CD4-positive, alpha-beta T cell treated with Interferon gamma for 1 hour (primary cell): ENCODE data around the gene BCR.
A peak's percentile ranks its signal among the peaks of the same experiment; 100 is the strongest.

Experiments
- DNase-seq: peaks from one replicate; pipeline ENCODE4 v3.0.0-alpha.2; 2020

BCR gene

DNA sequence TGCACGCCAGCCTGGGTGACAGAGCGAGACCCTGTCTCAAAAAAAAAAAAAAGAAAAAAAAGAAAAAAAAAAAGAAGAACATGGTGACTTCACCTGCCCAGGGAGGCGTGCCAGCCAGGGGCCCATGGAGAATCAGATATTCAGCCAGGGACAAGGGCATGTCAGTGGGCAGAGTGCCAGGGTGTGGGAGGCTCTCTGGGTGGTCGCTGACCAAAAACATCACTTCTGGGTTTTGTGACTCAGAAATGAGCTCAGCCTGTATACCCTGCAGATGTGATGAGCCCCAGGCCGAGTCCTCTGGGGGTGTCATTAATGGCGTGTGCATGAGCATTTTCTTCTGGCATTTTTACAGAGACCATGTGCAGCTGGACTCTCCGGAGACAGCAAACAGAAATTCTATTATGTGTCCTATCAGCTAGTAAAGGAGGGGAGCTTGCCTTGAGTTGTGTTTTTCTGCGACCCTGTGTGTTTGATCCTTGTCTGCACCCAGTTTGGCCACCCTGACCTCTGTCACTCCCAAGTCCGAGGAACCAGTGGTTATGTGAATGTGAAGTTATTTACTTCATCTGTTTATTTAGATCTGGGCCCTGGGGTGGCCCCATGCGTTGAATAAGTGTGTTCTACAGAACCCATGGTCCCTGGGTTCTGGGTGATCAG lies 53.6 kb downstream of the BCR start:
- no peak for DNase-seq

DNA sequence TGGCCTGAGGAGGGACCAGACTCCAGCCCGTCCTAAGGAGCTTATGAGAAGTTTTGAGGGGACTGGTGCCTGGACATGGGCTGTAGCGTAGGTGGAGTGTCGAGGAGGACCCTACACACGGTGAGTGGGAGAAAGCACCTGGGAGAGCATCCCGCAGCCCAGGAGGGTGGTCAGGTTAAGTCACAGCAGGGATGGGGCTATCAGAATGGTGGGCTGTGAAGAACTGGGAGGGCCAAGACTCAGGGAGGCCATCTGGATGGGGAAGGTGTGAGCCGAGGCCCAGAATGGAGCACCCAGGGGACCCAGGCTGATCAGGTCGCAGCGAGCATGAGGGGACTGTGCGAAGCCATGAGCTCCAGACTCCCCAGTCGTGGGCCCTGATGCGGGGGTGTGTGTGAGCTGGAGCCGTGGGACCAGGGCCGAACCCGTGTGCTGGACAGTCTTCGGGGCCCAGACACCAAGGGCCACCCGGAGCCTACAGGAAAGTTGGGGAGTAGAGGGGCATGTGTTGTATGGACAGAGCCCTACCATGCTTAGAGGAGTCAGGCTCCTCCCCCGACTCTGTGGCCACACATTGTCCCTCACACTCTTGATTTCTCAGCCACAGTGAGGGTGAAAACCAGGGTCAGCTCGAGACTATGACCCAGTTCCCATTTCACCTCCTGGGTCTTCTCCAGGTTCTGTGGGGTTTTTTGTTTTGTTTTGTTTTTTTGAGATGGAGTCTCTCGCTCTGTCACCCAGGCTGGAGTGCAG lies 54.3 kb downstream of the BCR start:
- DNase-seq, result no peak

DNA sequence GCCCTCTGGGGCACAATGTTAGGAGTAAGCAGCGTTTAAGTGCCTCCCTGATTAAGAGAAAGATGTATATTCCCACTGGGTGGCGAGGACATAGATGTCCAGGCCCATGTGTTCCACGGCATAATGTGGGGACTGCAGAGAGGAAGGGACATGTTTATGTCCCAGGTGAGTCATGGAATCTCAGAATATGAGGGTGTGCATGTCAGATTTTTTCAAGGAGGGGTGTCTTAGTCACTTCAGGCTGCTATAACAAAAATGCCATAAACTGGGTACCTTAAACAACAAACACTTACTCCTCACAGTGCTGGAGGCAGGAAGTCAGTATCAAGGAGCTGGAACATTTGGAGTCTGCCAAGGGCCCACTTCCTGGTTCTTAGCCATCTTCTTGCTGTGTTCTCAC lies 55.1 kb downstream of the BCR start:
- DNase-seq, result no peak

DNA sequence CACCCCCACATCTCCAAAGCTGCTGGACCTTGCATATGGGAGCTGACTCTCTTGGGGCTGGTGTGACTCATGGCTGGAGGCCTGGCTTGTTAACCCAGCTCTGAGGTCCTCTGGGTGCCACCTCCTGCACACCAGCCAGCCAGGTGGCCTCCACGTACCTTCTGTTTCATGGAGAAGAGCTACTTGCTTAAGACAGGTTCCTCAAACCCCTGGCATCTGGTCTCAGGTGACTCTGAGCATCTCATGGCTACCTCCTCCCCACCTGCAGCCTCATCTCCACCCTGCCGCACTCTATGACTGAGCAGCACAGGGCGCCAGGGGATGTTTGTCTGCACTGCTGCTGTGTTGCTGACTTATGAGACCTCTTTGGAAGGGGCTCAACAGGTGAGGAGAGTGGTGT lies 55.7 kb downstream of the BCR start:
- no peak for DNase-seq

DNA sequence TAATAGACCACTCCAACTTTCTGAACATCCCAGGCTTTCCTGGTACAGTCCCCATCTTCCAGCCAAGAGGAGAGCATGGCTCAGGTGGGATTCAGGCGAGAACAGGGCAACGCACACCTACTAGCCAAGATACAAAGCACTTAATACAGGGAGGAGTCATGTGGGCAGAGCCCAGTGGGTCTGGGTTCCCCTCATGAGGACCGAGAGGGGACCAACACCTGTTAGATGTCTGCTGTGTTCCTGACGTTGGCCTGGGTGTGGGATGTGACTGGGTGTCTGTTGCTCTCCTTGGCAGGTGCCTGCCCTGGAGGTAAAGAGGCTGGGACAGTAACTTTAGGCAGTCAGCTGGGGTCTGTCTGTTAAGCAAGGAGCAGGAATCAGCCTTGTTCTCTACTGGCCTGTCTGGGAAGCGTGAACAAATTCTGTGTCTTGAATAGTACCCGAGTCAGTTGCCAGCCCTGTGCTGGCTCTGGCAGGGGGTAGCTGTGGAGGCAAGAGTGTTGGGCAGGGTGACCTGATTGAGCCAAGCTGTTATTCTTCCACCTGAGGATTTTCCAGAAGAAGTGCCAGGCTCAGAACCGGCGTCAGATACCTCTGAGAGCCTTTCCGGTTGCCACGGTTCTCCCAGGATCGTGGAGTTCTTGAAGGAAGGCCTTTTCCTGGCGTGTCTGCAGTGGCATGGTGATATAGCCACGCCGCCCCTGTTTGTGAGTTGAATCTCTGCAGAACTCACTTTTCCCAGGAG lies 56.3 kb downstream of the BCR start:
- DNase-seq, result no peak

DNA sequence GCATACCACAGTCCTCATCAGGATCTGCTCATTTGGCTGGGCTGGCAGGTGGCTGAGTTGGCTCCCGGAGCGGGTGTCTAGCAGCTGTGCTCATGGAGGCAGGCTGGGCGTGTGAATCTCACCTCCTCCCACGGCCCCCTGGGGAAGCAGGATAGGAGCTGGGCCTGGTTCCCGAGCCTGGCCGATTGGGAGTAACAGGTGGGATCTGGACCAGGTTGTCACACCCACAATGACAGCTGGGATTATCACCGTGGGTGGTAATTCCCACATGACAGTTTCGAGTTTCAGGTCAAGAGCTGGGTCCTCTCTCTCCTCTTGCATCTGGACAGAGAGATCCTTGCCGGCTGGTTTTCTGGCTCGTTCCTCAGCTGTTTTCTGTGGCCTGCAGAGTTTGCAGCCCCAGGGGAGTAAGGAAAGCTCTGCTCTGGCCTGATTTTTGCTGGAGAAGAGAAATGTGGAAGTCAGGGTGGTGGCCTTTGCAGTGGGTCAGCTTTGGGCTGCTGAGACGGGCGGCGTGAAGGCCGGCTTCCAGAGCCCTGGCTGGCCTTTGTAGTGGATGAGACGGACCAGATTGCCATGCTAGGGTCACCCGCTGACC lies 57.0 kb downstream of the BCR start:
- DNase-seq, result no peak

DNA sequence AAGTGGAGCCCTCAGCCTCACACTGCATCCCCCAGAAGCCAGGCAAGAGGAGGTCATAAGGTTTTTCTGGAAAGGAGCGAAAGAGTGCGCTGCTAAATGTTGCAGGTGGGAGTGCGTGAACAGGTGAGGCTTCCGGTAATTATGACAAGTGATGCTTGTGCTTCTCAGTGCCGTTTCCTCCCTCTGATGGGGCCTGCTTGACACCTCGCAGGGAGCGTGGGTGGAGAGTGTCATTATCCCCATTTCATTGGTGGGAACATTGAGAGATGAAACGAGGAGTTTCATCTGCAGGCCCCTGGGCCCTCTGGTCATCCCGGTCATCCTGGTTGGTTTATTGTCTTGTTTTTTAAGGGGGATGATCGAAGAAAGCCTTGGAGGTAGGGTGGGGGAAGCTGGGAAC lies 57.5 kb downstream of the BCR start:
- no peak for DNase-seq

DNA sequence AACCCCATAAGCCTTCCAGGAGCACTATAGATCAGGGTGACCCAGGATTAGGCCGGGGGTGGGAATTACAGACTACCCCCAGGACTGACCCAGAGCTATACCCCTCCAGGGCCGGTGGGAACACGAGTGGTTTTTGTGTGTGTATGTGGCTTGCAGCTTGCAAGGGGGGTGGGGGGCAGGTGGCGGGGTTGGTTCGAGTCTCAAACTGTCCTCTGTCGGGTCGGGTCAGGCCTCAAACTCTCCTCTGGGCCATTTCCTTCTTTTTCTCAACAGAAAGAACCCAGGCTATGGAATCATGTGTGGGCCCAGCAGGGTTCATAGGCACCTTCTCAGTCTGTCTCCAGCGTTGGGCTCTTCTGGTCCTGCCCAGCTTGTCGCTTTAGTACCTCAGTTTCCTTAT lies 58.4 kb downstream of the BCR start:
- no peak for DNase-seq

DNA sequence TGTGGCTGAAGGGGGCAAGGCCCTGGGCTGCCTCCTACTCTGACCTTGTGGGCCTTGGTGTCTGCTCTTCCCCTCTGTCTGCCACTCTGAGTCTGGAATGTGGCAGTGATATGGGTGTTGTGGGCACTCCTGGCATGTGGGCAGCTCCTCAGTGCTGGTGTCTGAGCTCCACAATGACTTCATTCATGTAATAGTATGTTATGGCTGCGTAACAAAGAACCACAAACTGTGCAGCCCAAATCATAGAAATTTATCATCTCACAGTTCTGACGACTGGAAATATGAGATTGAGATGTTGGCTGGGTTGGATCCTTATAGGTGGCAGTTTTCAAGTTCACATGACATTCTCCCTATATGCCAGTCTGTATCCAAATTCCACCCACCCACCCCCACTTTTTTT lies 59.1 kb downstream of the BCR start:
- DNase-seq, result no peak

DNA sequence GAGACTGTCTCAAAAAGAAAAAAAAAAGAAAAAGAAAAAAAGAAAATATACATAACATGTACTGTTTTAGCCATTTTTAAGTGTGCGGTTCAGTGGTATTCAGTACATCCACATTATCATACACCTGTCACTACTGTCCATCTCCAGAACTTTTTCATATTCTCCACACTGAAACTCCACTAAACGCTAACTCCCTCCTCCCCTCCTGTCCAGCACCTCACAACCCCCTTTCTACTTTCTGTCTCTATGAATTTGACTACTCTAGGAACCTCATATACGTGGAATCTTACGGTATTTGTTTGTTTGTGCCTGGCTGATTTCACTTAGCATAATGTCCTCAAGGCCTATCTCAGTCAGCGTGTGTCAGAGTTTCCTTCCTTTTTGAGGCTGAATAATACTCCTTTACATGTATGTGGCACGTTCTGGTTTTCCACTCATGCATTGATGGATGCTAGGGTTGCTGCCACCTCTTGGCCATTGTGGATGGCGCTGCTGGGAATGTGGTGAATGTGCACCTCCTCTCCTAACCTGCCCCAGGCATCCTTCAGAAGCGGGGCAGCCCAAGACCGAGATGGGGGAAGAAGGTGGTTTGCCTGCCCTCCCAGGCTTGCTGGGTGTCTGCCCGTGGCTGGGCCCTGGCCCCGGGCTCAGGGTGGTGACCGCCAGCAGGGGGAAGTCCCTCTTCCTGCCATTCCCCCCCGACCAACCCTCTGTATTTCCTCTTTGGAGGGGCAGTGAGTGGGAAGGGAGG lies 60.5 kb downstream of the BCR start:
- no peak for DNase-seq

DNA sequence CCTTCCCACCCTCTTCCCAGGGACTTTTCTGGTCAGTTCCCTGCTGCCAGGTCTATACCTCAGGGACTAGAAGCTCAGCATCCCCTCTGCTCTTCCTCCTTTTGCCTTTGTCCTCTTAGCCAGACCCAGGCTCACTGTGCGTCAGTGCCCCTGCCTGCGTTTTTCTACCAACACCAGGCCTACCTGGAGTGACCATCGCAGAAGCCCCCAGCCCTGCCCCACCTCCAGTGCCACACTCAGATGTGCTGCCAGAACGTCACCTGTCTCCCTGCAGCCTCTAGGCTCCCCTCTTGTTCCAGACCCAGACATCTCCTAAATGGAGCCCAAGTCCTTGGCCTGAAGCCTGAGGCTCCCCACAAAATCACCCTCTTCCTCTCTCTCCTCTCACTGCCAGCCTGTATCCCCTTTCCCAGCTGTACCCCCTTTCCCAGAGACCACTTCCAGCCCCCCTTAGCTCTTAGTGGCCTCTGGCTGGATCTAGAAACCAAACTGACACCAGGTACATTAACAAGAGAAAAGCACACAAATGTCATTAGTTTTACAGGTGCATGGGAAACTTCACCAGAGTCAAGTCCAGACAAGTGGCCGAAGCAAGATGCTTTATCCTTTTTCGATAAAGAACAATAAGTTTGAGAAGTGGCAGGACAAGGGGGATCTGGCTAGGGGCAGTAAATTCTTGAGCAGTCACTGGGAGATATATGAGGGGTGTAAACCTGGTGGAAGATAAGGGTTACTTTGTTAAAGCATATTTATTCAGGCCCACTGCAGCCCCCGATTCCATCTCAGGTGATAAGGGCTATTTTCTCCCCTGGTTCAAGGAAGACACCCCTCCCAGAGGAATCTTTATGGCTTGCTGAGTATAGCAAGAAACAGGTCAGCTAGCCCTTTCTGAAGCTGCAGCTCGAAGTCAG lies 61.5 kb downstream of the BCR start:
- DNase-seq, result no peak

DNA sequence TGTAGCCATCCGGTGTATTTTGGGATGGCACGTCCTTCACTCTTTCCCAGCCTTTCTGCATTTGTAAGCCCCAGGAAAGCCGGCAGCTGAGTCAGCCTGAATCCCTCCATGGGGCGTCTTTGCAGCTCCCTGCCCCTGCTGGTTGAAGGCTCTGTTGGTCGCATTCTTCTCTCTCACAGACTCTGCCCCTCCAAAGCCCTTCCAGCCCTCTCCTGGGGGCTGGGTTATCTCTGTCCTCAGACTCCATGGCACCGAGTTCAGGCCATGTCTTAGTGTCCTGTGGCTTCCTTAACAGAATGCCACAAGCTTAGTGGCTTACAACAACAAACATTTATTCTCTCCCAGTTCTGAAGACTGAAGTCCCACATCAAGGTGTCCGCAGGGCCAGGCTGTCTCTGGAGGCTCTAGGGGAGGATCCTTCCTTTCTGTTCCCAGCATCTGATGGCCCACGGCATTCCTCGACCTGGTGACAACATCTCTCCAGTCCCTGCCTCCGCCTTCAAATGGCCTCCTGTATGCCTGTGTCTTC lies 62.2 kb downstream of the BCR start:
- DNase-seq, result no peak

DNA sequence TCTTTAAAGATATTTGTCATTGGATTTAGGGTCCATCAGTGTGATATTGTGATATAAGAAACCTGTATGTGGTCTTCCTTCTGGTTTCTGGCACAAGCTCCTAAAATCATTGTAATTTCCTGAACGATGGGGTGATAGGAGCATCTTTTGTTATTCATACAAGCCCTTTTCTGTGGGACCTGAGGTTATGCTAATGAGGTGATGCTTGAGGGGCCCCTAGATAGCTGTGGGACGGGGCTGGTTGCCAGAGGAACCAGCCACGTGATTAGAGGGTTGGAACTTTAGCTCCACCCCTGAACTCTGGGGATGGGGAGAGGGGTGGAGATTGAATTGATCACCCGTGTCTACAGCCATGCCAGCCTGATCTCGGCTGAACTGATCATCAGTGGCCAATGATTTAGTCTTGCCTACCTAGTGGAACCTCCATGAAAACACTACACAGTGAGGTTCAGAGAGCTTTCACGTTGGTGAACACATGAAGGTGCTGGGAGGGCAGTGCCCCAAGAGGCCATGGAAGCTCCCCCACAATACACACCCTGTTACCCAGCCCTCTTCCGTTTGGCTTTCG lies 62.8 kb downstream of the BCR start:
- peak; percentile 74 for DNase-seq

DNA sequence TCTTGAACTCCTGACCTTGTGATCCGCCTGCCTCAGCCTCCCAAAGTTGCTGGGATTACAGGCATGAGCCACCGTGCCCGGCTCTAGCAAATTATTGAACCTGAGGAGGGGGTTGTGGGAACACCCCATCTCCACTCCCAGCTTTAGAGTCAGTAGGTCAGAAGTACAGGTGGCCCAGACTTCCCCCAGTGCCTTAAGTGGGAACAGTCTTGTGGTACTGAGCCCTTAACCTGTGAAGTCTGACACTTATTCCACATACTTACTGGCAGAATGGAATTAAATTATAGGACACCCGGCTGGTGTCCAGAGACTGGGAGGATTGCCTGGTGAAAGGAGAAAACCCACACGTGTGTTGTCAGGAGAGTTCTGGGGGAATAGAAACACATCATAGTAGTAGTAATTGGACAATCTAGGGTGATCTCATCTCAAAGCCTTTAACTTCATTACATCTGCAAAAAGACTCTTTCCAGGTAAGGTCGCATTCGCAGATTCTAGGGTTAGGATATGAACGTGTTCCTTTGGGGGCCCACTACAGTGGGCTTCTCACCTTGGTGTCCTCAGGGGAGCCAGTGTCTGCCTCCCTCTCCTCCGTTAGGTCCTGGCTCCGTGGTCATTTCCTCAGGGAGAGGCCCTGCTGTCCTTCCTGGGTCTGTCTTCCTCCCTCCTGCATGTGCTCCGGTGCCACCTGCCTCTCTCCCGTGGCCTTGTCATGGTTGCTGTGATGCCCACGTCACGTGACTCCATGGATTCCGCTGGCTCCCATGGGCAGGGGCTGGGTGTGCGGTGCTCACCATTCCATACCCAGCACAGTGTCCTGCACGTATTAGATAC lies 63.8 kb downstream of the BCR start:
- no peak for DNase-seq

DNA sequence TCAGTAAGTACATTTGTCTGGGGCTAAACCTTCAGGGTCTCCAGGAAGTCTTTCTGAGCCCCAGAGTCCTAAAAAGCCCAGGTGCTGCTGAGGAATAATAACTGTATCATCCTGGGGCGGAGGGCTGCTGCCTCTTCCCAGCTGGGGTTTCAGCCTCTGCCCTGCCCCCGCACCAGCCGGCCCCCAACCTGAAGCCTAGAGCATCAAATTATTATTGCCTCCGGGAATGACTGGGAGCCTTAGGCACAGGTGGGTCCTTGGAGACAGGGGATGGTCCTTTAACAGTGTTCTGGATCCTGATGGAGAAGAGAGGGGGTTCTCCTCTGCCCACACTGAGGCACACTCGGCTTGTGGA lies 64.4 kb downstream of the BCR start:
- DNase-seq, result no peak

DNA sequence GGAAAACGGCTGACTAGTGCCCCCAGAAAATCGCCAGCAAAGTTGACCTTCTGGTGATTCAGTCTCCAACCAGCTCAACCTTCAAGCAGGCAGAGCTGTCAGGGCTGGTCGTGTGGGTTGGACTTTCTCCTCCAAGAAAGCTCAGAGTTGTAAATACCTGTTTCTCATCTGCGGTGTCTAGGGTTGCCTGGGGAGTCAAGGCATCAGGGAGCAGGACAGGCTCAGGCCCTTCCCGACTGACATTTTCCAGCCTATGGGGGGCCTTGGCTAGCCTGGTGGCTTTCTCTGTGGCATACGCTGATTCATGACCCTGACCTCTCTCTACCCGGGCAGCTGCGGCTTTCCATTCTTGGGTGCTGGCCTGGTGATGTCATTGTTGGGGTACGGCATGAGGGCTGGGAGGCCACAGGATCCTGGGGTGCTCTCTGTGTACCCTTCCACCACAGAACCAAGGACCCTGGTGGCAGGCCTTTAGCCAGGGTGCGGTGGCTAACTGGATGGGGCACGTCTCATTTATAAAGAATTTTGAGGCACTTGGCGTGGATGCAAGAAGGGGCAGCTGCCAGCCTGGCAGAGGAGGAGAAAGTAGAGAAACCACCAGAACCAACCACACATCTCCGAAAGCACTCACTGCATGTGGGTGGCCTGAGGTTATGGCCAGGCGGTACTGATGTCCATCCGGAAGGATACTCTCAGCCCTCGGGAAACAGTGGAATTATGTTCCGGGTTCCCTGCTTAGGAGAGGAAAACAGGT lies 64.9 kb downstream of the BCR start:
- no peak for DNase-seq

DNA sequence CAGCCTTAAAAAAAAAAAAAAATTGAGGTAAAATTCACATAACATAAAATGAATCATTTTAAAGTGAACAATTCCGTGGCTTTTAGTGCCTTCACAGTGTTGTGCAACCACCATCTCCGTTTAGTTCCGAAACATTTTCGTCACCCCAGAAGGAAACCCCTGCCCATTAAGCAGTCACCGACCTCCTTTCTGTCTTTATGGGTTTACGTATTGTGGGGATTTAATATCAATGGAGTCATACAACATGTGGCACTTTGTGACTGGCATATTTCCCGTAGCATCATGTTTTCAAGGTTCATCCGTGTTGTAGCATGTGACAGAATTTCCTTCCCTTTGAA lies 65.5 kb downstream of the BCR start:
- no peak for DNase-seq

DNA sequence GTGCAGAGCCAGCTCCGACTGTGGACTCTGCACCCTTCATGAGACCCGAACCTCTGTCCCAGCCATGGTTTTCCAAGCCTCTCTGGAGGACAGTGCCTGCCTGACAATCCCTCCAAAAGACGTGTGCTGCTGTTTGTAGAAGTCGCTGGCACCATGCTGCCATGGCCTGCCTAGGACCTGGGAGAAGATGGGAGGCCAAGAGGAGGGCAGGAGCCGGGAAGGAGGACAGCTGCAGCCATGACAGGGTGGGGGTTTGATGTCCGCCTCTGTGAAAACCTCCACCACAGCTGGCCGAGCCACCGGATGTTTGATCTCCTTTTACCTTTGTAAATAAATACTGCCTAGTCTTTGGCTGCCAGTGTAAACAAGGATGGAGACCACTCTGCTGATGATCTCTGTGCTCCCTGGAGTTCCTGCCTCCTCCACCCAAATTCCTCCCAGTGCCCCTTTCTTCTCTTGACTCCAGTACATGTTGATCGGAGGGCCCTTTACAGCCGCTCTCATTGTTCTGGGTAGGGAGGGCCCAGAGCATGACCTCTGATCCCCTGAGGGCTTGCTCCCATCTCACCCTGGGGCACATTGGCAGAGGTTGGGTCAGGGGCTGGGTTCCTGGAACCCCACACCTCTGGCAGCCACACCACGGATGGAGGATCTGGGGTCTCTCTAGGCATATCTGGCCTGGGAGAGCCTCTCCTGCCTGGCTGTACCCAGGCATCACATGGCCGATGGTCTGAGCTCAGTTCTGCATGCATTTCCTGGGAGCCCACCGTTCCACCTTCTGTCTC lies 66.9 kb downstream of the BCR start:
- no peak for DNase-seq

DNA sequence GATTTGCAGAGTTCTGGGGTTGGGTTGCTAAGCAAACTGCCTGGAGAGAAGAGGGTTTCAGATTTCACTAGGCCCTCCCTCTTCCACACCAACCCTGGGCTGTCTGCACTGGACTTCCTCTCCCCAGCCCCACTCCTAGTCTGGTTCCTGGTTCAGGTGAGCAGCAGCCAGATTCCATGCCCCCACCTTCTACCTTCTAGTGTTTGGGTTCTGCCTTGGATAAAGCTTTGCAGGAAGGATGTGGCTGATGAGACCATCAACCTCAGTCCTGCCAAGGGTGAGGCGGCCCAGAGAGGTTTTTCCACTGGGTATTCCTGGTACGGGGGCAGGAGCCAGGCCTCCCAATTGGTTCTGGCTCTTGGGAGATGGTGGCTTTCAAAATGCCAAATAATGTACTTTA lies 68.3 kb downstream of the BCR start:
- DNase-seq, result no peak
